H1 (cell line): ENCODE data around the gene KIF5A.
A peak's percentile ranks its signal among the peaks of the same experiment; 100 is the strongest.

Experiments
- CTCF ChIP-seq, 3 experiments: IDR thresholded peaks; 1 replicate in 2 of 3; 2 replicates in 1 of 3; pipeline versions ENCODE4 v1.5.1 to v1.6.1; 2011; ENCODE audit warnings: low read length in 3 of 3, mild to moderate bottlenecking in 3 of 3, inconsistent platforms in 2 of 3, low read depth in 1 of 3, moderate library complexity in 1 of 3; ENCODE audit not compliant: insufficient read depth in 1 of 3; ENCODE audit errors: control extremely low read depth in 1 of 3
- EZH2 ChIP-seq: fragments of 200-600 bp; sonication (generic); IDR thresholded peaks from 2 replicates; pipeline ENCODE4 v1.7.1; 2012; ENCODE audit warnings: low read depth, mild to moderate bottlenecking, moderate library complexity, low read length, inconsistent platforms; ENCODE audit not compliant: severe bottlenecking
- GABPA ChIP-seq: IDR thresholded peaks from 2 replicates; pipeline ENCODE4 v1.6.1; 2011; ENCODE audit warnings: mild to moderate bottlenecking, low read length, moderate library complexity, borderline replicate concordance; ENCODE audit not compliant: insufficient read depth
- HDAC6 ChIP-seq: IDR thresholded peaks from one replicate; pipeline ENCODE4 v1.7.1; 2012; ENCODE audit warnings: low read depth, mild to moderate bottlenecking, inconsistent platforms, low read length, moderate library complexity
- POLR2A ChIP-seq, 2 experiments: IDR thresholded peaks; 1 replicate in 1 of 2; 2 replicates in 1 of 2; pipeline ENCODE4 v1.6.1; 2011; ENCODE audit warnings: low read depth in 2 of 2, low read length in 2 of 2, mild to moderate bottlenecking in 2 of 2; ENCODE audit errors: control extremely low read depth in 1 of 2
- POLR2AphosphoS5 ChIP-seq: IDR thresholded peaks from 2 replicates; pipeline ENCODE4 v1.6.1; 2011; ENCODE audit warnings: low read depth, low read length
- RAD21 ChIP-seq, 2 experiments: IDR thresholded peaks in 1 of 2; conservative IDR thresholded peaks in 1 of 2; 2 replicates each; pipeline ENCODE4 v1.6.1; 2011; ENCODE audit warnings: low read depth in 2 of 2, low read length in 2 of 2, improper control_type of control experiment in 1 of 2, inconsistent platforms in 1 of 2, mild to moderate bottlenecking in 1 of 2, moderate library complexity in 1 of 2
- TAF1 ChIP-seq: IDR thresholded peaks from 2 replicates; pipeline ENCODE4 v1.6.1; 2011; ENCODE audit warnings: mild to moderate bottlenecking, low read depth, low read length
- TBP ChIP-seq: IDR thresholded peaks from 2 replicates; pipeline ENCODE4 v1.6.1; 2011; ENCODE audit warnings: low read depth, low read length, improper control_type of control experiment
- TEAD4 ChIP-seq: IDR thresholded peaks from 2 replicates; pipeline ENCODE4 v1.6.1; 2012; ENCODE audit warnings: low read depth, low read length, inconsistent platforms, mixed read lengths

GRCh38 chr12:57518920-57519795, 30.7 kb upstream of the KIF5A start:
- TF ChIP-seq POLR2A (IDR thresholded peaks at IDR 0.05; ENCODE audit: control extremely low read depth in 1 of 2, low read depth in 2 of 2, low read length in 2 of 2) (no peak), RAD21 (IDR thresholded peaks at IDR 0.05 in 1 of 2, conservative IDR thresholded peaks at IDR 0.05 in 1 of 2; ENCODE audit: low read depth in 2 of 2, low read length in 2 of 2) (no peak), POLR2AphosphoS5 (0 out of 2 replicates have a peak, but pooled peaks have one; percentile 12), TEAD4 (no peak), CTCF (IDR thresholded peaks at IDR 0.05; ENCODE audit: control extremely low read depth in 1 of 3, insufficient read depth in 1 of 3, low read depth in 1 of 3, low read length in 3 of 3) (no peak), GABPA (no peak), TBP (no peak), TAF1 (no peak), EZH2 (no peak), HDAC6 (no peak)
